HFFc6 (cell line): Measurements from ENCODE around the gene ARSB. TPM values are rescaled to one million over a fixed set of nuclear protein-coding genes. Genes with fewer than 3 reads are reported as not detected.
"Not testable (repeated sequence)": the region's sequence is repeated elsewhere in the genome, so short reads cannot be mapped to it uniquely, and the experiment has no call there.

Source experiments
- DNase-seq: peaks from one replicate; pipeline ENCODE4 v3.0.0-alpha.2; 2018
- H3K27ac Mint-ChIP-seq: 2 replicates; pipeline ENCODE4 v1.8.0; 2020; ENCODE audit warnings: mild to moderate bottlenecking, mixed read lengths
- H3K27me3 Mint-ChIP-seq: 2 replicates; pipeline ENCODE4 v1.8.0; 2021; ENCODE audit warnings: mild to moderate bottlenecking, moderate library complexity, mixed read lengths; ENCODE audit not compliant: insufficient read depth
- H3K36me3 Mint-ChIP-seq: 2 replicates; pipeline ENCODE4 v1.8.0; 2021; ENCODE audit warnings: low read depth, mixed read lengths
- H3K4me1 Mint-ChIP-seq: 2 replicates; pipeline ENCODE4 v1.8.0; 2020; ENCODE audit warnings: low read depth, mixed read lengths
- H3K4me3 Mint-ChIP-seq: 2 replicates; pipeline ENCODE4 v1.8.0; 2020; ENCODE audit warnings: mild to moderate bottlenecking, moderate library complexity, mixed read lengths
- H3K9me3 Mint-ChIP-seq: 2 replicates; pipeline ENCODE4 v1.8.0; 2020; ENCODE audit warnings: mild to moderate bottlenecking, mixed read lengths
- total RNA-seq, 6 experiments: library from RNA; stranded (reverse); fragmentation: NEBNext Ultra II Directional; extraction: Animal tissue kit (Norgen Biotek cat#: 25700); gene quantifications; 2 replicates in 1 of 6; 3 replicates in 5 of 6; pipeline ENCODE4 v1.2.3, GENCODE V29; 2021
- TF ChIP-seq, protein P1 (sequence below): fragments of 200-600 bp; sonication (generic); IDR thresholded peaks from 2 replicates; pipeline ENCODE4 v1.5.0; 2021; ENCODE audit warnings: antibody characterized with exemption, mild to moderate bottlenecking

The ARSB gene
- total RNA-seq, 6 experiments from 2014 or later: 24.4 to 32.7 (median 27.8) TPM

DNA sequence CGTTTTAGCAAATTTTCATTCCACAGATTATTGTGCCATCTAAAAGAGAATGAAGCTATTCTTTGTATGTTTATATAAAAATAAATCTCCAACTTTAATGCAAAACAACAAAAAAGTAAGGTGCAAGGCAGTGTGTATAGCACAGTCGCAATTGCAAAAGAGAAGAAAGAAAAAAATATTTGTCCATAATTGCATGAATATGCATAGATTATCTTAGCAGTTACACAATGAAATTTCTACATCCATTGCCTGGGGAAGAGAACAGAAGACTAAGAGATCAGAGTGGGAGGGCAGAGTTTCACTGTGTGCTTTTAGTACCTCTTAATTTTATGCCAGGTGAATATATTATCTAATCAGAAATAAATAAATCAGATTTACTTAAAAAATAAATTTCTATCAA, 250.2 kb downstream of the ARSB start:
- Mint-ChIP-seq H3K4me1 (peaks cover 8% of the 10 kb centered on the region), H3K27me3 (peaks cover 2% of the 10 kb centered on the region; the same call in 1 of the 2 replicates), H3K36me3 (no peaks in the 10 kb centered on the region), H3K27ac (no peak overlapping the region), H3K9me3 (no peaks in the 10 kb centered on the region), H3K4me3 (no peak overlapping the region)
- DNase-seq: no peak
- TF ChIP-seq, protein P1, sequence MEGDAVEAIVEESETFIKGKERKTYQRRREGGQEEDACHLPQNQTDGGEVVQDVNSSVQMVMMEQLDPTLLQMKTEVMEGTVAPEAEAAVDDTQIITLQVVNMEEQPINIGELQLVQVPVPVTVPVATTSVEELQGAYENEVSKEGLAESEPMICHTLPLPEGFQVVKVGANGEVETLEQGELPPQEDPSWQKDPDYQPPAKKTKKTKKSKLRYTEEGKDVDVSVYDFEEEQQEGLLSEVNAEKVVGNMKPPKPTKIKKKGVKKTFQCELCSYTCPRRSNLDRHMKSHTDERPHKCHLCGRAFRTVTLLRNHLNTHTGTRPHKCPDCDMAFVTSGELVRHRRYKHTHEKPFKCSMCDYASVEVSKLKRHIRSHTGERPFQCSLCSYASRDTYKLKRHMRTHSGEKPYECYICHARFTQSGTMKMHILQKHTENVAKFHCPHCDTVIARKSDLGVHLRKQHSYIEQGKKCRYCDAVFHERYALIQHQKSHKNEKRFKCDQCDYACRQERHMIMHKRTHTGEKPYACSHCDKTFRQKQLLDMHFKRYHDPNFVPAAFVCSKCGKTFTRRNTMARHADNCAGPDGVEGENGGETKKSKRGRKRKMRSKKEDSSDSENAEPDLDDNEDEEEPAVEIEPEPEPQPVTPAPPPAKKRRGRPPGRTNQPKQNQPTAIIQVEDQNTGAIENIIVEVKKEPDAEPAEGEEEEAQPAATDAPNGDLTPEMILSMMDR: no peak

DNA sequence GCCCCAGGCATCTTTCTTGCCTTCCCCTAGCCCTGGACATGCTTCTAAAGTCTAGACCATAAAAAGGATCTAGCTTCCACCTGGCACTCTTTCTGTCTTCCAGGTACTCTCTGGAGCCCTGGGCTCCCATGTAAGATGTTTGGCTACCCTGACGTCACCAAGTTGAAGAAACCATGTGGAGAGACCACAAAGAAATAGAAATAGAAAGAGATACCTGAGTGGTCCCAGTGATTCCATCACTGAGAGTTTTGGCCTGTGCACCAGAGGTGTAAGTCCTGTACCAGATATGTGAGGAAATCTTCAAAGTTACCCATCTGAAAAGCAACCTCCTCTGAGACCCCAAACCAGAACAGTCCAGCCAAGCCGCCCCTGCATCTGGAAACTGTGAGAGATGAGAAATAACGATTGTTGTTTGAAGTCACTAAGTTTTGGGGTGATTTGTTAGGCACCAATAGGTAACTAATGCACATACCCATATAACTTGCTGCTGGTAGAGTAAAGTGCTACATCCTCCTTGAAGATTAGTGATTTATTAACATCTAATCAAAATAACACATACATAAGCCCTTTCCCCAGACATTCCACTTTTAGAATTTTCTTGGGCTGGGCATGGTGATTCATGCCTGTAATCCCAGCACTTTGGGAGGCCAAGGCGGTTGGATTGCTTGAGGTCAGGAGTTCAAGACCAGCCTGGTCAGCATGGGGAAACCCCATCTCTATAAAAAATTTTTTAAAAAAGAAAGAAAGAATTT, 250.8 kb downstream of the ARSB start:
- no peak for DNase-seq
- Mint-ChIP-seq H3K27ac (no peak overlapping the region), H3K4me1 (peaks cover 8% of the 10 kb centered on the region), H3K36me3 (no peaks in the 10 kb centered on the region), H3K27me3 (peaks cover 2% of the 10 kb centered on the region; the same call in 1 of the 2 replicates), H3K9me3 (no peaks in the 10 kb centered on the region), H3K4me3 (no peak overlapping the region)
- TF ChIP-seq, protein P1: no peak

DNA sequence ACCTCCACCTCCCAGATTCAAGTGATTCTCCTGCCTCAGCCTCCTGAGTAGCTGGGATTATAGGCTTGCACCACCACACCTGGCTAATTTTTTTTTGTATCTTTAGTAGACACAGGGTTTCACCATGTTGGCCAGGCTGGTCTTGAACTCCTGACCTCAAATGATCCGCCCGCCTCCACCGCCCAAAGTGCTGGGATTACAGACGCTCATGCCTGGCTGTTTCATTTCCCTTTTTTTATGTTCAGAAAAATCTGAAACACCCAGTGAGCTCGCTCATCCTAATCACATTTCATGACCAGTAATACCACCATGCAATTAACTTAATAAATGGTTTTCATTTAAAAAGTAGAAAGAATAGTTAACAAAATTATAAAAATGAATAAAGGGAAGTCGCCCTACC, 252.4 kb downstream of the ARSB start:
- H3K27me3 Mint-ChIP-seq, H3K9me3 Mint-ChIP-seq, H3K27ac Mint-ChIP-seq, H3K4me1 Mint-ChIP-seq, DNase-seq, H3K4me3 Mint-ChIP-seq, H3K36me3 Mint-ChIP-seq: not testable (repeated sequence)

DNA sequence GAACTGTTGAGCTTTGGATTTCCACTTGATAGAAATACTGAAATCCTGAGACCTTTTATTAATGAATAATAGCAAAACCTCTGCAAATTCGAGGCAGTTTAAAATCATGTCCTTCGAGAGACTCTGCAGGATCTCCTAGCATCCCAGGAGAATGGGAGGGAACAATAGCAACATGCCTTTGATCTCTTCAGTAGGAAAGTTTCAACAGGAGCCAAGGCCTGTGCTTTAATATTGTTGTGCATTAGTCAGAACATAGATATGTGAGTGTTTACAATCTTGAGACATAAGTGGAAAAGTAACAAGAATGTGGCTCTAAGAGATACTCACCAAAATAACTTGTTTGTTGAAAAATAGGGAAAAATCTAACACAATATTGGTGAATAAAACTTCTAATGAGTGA, 253.2 kb downstream of the ARSB start:
- no peaks in the 10 kb centered on the region for H3K9me3 Mint-ChIP-seq
- no peak overlapping the region for H3K27ac Mint-ChIP-seq
- TF ChIP-seq, protein P1: no peak
- H3K36me3 Mint-ChIP-seq: no peaks in the 10 kb centered on the region
- peaks cover 8% of the 10 kb centered on the region for H3K4me1 Mint-ChIP-seq
- H3K27me3 Mint-ChIP-seq: peaks cover 2% of the 10 kb centered on the region
- no peak overlapping the region for H3K4me3 Mint-ChIP-seq
- peak; percentile 32 for DNase-seq

DNA sequence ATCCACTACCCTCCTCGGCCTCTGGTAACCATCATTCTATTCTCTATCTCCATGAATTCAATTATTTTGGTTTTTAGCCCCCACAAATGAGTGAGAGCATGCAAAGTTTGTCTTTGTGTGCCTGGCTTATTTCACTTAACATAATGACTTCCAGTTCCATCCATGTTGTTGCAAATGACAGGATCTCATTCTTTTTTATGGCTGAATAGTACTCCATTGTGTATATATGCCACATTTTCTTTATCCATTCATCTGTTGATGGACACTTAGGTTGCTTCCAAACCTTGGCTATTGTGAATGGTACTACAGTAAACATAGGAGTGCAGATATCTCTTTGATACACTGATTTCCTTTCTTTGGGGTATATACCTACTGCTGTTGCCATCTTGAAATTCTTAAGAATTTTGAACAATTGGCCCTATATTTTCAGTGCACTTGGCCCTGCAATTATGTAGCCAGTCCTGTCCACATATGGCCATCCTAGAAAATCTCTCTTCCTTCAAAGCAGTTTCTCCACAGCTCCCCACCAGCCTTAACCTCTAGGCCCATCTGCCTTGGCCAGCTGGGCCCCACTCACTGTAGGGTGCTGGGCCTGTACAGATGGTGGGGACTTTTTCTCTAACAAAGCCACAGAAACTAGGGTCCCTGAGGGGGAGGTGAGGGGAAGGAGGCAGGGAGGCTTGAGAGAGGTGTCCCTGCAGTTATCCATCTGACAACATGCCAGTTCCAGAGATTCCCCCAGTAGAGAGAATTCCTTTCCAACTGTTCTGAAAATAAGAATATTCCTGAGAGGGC, 254.6 kb downstream of the ARSB start:
- Mint-ChIP-seq H3K27ac (no peak overlapping the region), H3K27me3 (peaks cover 4% of the 10 kb centered on the region; the same call in 1 of the 2 replicates), H3K9me3 (no peaks in the 10 kb centered on the region), H3K36me3 (no peaks in the 10 kb centered on the region), H3K4me3 (no peak overlapping the region), H3K4me1 (peaks cover 8% of the 10 kb centered on the region)
- no peak for DNase-seq
- TF ChIP-seq, protein P1: no peak
